IgD-negative memory B cell (primary cell): ENCODE data around the gene MAD1L1. TPM values are rescaled to one million over a fixed set of nuclear protein-coding genes. Genes with fewer than 3 reads are reported as not detected.

ENCODE experiments used
- H3K27ac Mint-ChIP-seq, 3 donors: one replicate each; pipeline ENCODE4 v1.8.0; 2020 to 2022; ENCODE audit warnings: mild to moderate bottlenecking in 3 of 3, mixed read lengths in 3 of 3, moderate library complexity in 1 of 3
- H3K27me3 Mint-ChIP-seq: one replicate; pipeline ENCODE4 v1.8.0; 2021; ENCODE audit warnings: mixed read lengths
- H3K36me3 Mint-ChIP-seq: one replicate; pipeline ENCODE4 v1.8.0; 2020; ENCODE audit warnings: mild to moderate bottlenecking, mixed read lengths
- H3K4me1 Mint-ChIP-seq, 3 donors: one replicate each; pipeline ENCODE4 v1.8.0; 2020 to 2022; ENCODE audit warnings: mixed read lengths in 3 of 3, mild to moderate bottlenecking in 1 of 3
- H3K4me3 Mint-ChIP-seq, 4 donors: one replicate each; pipeline ENCODE4 v1.8.0; 2020 to 2022; ENCODE audit warnings: mild to moderate bottlenecking in 4 of 4, mixed read lengths in 4 of 4, moderate library complexity in 3 of 4
- H3K9me3 Mint-ChIP-seq, 3 donors: one replicate each; pipeline ENCODE4 v1.8.0; 2020 to 2021; ENCODE audit warnings: mixed read lengths in 3 of 3, mild to moderate bottlenecking in 1 of 3
- polyA plus RNA-seq: library from polyadenylated mRNA; unstranded; fragments of 300-500 nt; fragmentation: Illumina TruSeq; gene quantifications from one replicate; pipeline ENCODE4 v1.2.3, GENCODE V29; 2021

Gene MAD1L1
- polyA plus RNA-seq, 1 donor from 2014 or later, result 133 TPM

DNA sequence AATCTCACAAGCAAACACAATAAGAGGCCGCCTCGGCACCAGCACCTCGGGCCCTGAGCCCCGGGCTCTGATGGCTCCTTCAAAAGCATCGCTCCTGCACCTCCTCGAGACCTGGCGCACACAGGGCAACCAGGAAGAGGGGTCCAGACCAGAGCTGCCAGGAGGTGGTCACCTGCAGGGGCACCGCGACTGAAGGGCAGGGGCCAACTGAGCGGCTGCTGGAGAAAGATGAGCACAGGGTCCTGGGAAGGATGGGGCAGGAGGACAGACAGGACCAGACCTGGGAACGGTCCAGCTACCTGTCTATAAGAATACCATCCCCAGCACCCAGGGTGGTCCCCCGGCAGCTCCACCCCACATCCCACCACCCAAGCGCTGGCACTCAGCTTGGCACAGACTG lies 20.8 kb downstream of the MAD1L1 start:
- Mint-ChIP-seq H3K27me3 (no peaks in the 10 kb centered on the region), H3K4me3 (no peak overlapping the region), H3K36me3 (peaks cover 10% of the 10 kb centered on the region), H3K9me3 (no peaks in the 10 kb centered on the region), H3K4me1 (peaks cover 0 to 6% (median 3%) of the 10 kb centered on the region in 3 donors), H3K27ac (no peak overlapping the region)

DNA sequence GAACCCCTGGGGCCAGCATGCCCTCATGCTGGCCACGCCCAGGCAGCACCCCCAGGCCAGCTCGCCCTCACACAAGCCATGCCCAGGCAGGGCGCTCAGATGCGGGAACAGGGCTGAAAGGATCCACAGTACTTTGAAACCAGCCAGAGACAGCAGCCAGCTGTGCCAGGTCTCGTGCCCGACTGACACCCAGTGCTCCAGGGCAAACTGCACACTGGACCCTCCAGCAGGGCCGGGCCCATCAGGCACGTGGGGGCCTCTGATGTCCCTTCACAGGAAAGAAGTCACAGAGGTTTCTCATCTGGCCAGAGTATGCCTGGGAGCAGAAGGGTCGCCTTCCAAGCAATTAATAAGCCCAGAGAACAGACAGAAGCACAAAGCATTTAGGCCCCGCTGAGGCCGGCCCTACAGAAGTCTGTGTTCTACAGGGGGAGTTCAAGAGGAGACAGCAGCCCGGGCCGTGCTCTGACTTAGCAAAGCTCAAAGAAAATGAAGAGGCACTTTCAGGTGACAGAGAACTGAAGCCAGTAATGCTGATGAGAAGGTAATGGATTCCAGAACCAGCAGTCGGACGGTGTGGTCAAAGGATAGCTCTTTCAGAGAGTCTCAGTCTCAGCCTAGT lies 21.4 kb downstream of the MAD1L1 start:
- peaks cover 10% of the 10 kb centered on the region for H3K36me3 Mint-ChIP-seq
- H3K27ac Mint-ChIP-seq, result no peak overlapping the region
- H3K27me3 Mint-ChIP-seq, result no peaks in the 10 kb centered on the region
- H3K9me3 Mint-ChIP-seq, result no peaks in the 10 kb centered on the region
- peaks cover 0 to 6% (median 3%) of the 10 kb centered on the region in 3 donors for H3K4me1 Mint-ChIP-seq
- H3K4me3 Mint-ChIP-seq, result no peak overlapping the region

DNA sequence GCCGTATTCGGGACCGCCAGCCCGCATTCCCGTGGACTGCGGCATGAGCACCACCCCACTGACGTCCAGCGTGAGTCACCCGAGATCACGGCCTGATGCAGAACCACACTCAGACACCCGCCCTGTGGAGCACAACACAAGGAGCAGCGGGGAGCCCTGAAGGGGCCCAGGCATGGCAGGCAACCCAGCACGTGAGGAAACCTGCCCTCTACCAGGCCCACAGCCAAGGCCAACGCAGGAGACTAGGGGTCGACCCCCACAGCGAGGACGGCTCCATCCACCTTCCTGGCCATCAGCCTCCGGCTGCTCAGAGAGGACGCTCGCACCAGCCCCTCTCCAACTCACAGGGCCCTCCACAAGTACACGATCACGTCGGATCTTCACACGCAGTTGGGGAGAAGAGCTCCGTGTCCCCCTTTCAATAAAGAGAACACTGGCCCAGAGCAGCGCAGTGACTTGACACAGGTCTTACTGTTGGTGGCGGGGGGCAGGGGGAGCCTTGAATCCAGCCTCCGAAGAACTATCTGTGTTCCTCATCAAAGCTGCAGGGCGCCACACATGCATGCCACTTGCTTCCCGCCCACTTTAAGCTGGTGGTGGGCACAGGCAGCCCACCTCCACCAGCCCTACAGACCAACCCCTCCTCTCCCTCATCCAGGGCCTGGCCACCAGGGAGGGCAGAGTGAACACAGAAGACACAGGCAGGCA lies 22.0 kb downstream of the MAD1L1 start:
- Mint-ChIP-seq H3K4me1 (peaks cover 0 to 7% (median 3%) of the 10 kb centered on the region in 3 donors), H3K9me3 (no peaks in the 10 kb centered on the region), H3K27me3 (no peaks in the 10 kb centered on the region), H3K27ac (peak overlapping the region in 2 of 3 donors; percentile 26 to 50), H3K36me3 (peaks cover 10% of the 10 kb centered on the region), H3K4me3 (peak overlapping the region in 1 of 4 donors; percentile 22)

DNA sequence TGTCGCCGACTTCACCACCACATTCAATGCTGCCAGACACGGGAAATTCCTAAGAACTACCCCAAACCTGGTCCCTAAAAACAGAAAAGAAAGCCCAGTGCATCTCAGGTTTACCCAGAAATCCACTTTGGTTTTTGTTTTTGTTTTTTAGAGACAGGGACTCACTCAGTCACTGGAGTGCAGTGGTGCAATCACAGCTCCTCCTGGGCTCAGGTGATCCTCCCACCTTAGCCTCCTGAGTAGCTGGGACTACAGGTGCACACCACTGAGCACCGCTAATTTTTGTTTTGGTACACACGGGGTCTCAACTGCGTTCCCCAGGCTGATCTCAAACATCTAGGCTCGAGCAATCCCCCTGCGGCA lies 22.8 kb downstream of the MAD1L1 start:
- Mint-ChIP-seq H3K36me3 (peaks cover 10% of the 10 kb centered on the region), H3K27me3 (no peaks in the 10 kb centered on the region), H3K9me3 (no peaks in the 10 kb centered on the region), H3K4me1 (peaks cover 0 to 10% (median 3%) of the 10 kb centered on the region in 3 donors), H3K4me3 (peak overlapping the region in 2 of 4 donors; percentile 5 to 55), H3K27ac (peak overlapping the region in 1 of 3 donors; percentile 50)

DNA sequence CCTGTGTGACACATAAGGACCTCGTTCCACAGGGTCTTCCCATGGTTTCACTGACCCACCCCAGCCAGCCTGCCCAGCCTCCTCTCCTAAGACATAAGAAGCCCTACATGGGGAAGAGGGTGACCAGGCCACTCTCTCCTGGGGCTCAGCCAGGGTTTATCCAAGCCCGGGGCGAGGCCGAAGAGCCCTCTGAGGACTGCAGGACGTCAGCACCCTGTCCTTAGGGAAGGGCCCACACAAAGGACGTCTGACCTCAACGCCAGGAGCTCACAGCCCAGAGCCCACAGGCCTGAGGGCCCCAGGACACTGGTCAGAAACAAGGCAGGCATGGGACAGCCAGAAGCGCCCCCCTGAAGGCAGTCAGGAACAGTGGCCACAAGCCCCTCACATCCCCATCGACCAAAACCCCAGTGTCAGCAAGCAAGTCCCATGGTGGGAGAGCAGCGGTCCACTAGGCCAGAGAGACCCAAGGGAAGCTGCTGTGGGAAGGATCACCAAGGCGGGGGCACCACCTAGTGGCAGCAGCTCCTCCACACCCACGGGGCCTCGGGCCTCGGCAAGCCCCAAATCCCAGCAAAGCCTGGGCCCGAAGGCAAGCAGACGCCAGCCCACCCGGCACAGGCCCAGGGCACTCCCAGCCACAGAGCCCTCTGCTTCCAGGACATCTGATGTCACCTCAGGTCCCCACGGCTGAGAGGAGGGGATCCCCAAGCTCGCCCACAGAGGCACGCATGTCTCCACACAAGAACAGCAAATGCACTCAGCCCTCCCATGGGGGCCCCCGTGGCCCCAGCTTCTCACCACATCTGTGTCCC lies 23.4 kb downstream of the MAD1L1 start:
- H3K4me1 Mint-ChIP-seq, result peaks cover under 1 to 10% (median 4%) of the 10 kb centered on the region in 3 donors
- H3K36me3 Mint-ChIP-seq, result peaks cover 10% of the 10 kb centered on the region
- peak overlapping the region in 2 of 3 donors; percentile 50 to 76 for H3K27ac Mint-ChIP-seq
- H3K27me3 Mint-ChIP-seq, result no peaks in the 10 kb centered on the region
- H3K4me3 Mint-ChIP-seq, result peak overlapping the region in 3 of 4 donors; percentile 5 to 75 (median 41)
- no peaks in the 10 kb centered on the region for H3K9me3 Mint-ChIP-seq

DNA sequence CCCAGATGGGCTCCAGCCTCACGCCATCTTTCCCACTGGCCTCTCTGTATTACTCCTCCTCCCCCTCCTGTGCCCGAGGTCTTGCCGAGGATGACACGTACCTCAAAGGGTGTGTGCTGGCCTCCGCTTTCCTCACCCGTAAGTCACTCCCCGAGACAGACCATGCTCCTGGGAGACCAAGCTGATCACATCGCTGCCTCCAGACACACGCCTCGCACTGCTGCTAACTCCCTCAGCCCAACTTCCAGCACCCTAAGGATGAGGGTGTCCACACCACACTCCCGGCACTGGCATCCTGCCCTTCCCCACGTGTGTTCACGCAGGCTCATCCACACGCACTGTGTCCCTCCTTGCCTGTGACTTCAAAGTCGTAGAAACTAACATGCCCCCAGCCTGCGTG lies 24.0 kb downstream of the MAD1L1 start:
- H3K27ac Mint-ChIP-seq, result no peak overlapping the region
- H3K9me3 Mint-ChIP-seq, result no peaks in the 10 kb centered on the region
- no peaks in the 10 kb centered on the region for H3K27me3 Mint-ChIP-seq
- H3K4me3 Mint-ChIP-seq, result peak overlapping the region in 1 of 4 donors; percentile 75
- H3K4me1 Mint-ChIP-seq, result peaks cover 7 to 17% (median 10%) of the 10 kb centered on the region in 3 donors
- H3K36me3 Mint-ChIP-seq, result peaks cover 8% of the 10 kb centered on the region

DNA sequence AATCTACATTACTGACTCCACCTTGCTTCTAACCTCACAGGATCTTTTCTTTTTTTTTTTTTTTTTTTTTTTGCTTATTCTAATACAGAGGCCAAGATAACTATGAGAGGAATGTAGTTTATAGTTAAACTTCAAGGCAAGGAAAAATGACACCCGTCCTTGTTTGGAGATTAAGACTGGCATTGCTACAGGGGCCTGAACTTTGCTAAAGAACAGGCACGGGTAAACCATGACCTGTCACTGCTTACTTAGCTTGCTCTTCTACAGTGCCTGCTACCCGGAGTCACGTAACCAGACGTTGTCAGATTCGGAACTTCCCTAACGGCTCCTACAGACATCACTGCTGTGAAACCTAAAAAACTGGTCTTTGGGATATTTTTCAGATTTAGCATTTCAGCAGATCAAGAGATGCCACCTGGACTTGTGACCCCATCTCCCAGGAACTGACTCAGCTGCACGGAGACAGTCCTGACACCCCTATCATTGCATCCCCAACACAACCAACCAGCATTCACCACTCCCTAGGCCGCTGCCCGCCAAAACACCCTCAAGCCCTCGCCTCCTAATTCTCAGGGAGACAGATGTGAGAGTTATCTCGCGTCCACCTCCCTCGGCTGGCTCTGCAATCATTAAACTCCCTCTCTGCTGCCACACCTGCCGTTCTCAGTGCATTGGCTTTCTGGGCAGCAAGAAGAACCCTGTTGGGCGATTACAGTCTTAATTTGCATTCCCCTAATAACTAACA lies 27.5 kb downstream of the MAD1L1 start:
- Mint-ChIP-seq H3K27me3 (no peaks in the 10 kb centered on the region), H3K27ac (peak overlapping the region in 1 of 3 donors; percentile 18), H3K36me3 (peaks cover 3% of the 10 kb centered on the region), H3K9me3 (no peaks in the 10 kb centered on the region), H3K4me1 (peaks cover 13 to 19% (median 18%) of the 10 kb centered on the region in 3 donors), H3K4me3 (no peak overlapping the region)

DNA sequence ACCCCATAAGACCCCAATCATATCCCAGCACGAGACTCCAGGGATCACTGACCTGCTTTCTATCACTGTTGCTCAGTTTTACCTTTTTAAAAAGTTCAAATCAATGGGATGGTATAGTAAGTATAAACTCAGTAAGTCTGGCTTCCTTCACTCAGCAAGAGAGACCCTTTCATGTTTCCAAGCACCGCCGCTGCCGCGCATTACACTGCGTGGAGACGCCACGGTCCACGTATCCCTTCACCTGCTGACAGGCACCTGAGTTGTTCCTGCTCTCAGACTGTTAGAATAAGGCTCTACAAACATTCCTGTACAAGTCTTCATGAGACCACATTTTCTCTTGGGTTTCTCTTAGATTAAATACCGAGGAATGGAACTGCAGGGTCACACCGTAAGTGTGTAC lies 28.3 kb downstream of the MAD1L1 start:
- Mint-ChIP-seq H3K27ac (peak overlapping the region in 1 of 3 donors; percentile 48), H3K4me1 (peaks cover 13 to 18% (median 14%) of the 10 kb centered on the region in 3 donors), H3K4me3 (peak overlapping the region in 1 of 4 donors; percentile 60), H3K36me3 (peaks cover 3% of the 10 kb centered on the region), H3K27me3 (no peaks in the 10 kb centered on the region), H3K9me3 (no peaks in the 10 kb centered on the region)

DNA sequence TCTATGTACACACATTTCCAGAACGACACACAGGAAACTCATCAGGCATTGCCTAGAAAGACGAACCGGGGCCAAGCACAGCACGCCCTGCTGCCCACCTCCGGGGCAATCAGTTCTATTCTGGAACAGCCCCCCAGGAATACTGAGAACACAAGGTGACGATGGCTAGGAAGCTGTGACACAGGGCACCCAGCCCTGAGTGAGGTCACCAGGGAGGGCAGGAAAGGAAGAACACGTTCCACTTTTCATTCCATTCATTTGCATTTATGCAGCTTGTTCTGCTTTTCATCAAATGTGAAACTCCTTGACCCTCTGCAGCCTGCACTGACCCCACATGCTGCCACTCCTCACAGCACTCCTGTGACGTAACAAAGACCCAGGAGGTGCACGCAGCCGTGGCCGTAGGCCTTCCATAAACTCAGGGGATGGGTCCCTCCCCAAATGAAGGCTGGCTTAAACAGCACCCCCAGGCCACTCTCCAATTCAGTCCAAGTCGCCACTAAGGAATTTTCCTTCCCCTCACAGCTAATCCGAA lies 28.9 kb downstream of the MAD1L1 start:
- H3K27ac Mint-ChIP-seq, result peak overlapping the region in 2 of 3 donors; percentile 48 to 67

DNA sequence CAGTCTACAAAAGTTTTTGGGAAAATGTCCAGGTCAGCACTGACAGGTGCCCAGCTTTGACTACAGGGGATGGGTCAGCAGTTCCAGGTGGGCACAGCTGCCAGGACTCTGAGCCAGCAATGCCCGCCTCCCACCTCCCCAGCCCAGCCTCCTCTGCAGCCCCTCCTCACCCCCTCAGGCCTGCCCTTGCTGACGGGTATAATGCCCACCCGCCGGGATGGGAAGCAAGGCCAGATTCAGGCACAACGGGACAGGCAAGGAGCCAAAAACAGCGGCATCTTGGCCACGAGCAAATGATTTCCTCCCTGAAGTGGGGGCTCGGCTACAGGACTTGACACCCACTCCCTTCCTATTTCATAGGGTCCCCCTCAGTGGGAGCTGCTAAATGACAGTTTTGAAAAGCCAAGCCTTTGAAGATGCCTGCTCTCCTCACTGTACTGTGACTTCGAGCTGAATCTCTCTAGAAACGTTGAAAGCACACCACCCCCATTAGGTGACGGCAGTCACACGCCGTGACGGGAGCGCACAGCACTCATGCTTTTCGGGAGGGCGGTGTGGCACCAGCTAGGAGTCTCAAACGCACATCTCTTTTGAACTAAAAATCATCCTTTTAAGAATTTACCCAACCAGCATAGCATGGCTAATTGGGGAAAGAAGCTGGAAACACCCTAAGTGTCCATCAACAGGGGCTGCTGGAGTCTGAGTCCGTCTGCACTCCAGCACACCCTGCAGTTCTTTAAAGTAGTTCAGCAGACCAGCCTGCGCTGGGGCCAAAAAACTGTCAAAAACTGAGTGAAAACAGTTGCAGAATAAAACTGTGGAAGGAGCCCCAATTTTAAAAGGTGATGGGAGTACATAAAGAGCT lies 29.6 kb downstream of the MAD1L1 start:
- Mint-ChIP-seq H3K27me3 (no peaks in the 10 kb centered on the region), H3K36me3 (no peaks in the 10 kb centered on the region), H3K4me3 (peak overlapping the region in 1 of 4 donors; percentile 60), H3K9me3 (no peaks in the 10 kb centered on the region), H3K27ac (no peak overlapping the region), H3K4me1 (peaks cover 13 to 18% (median 14%) of the 10 kb centered on the region in 3 donors)

More for the DNA sequence above, 28.9 kb downstream of the MAD1L1 start:
- Mint-ChIP-seq H3K4me1 (peaks cover 13 to 18% (median 14%) of the 10 kb centered on the region in 3 donors), H3K4me3 (peak overlapping the region in 1 of 4 donors; percentile 60), H3K36me3 (peaks cover 2% of the 10 kb centered on the region), H3K27me3 (no peaks in the 10 kb centered on the region), H3K9me3 (no peaks in the 10 kb centered on the region)

DNA sequence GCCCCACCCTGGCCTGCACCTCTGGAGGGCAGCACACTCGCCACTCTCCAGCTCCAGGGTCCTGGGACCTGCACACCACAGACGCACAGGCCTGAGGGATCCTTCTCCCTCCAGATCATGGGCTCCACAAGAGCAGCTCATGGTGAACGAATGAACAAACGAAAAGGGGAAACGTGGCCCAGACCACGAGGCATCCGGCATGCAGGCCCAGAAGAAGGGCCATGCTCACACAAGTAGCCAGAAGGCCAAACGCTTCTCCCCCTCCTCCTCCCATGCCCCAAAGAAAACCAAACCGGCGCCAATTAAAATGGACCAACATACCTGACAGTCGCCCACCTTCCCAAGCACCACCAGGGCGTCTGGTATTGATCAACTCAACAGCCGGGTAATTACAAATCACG lies 30.4 kb downstream of the MAD1L1 start:
- Mint-ChIP-seq H3K9me3 (no peaks in the 10 kb centered on the region), H3K27ac (no peak overlapping the region), H3K27me3 (no peaks in the 10 kb centered on the region), H3K4me1 (peaks cover 13 to 18% (median 14%) of the 10 kb centered on the region in 3 donors), H3K4me3 (no peak overlapping the region), H3K36me3 (no peaks in the 10 kb centered on the region)

DNA sequence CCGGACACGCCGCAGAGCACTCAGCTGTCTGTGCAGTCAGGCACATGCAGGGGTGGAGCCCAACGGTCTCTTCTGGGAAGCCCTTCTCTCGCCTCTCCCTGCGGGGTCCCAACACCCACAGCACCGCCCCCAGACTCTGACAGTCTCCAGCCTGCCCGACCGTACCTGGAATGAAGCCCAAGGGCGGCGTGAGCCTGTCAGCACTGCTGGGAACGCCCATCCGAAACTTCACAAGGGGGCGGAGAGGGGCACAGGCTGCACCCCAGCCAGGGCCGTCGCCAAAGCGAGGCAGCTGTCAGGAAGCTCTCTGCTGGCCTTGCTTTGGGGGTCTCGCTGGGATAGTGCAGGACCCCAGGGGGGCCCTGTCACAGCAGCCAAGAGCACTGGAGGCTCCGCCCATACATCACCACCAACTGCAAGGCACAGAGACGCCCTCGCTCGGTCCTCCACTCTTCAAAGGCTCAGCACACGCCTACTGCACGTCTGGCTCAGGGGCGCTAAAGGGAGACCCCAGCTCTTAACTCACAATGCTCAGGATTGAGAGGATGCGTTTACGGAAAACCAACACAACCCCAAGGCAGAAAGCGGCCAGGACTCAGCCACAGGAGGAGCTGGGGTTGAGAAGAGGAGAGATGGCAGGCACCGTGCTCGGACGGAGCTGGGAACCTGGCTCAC lies 30.9 kb downstream of the MAD1L1 start:
- no peaks in the 10 kb centered on the region for H3K27me3 Mint-ChIP-seq
- H3K9me3 Mint-ChIP-seq, result no peaks in the 10 kb centered on the region
- no peak overlapping the region for H3K4me3 Mint-ChIP-seq
- peaks cover 3% of the 10 kb centered on the region for H3K36me3 Mint-ChIP-seq
- H3K27ac Mint-ChIP-seq, result no peak overlapping the region
- H3K4me1 Mint-ChIP-seq, result peaks cover 13 to 18% (median 14%) of the 10 kb centered on the region in 3 donors

DNA sequence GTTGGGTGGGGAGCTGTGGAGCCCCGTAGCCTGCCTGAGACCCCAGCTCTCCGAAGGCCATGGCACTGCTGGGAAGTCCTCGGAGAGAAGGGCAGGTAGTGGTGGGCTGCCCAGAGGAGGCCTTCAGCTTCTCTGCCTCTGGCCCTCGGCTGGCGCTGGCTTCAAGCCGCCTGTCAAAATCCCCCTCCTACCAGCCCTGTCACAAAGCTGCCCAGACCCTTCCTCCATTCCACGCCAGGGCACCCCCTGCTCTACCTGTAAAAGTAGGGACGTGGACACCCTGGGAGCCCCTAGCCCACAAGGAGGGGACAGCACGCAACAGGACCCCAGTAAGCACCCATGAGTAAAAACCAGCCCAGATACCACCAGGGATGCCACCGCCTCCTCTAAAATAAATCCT lies 31.6 kb downstream of the MAD1L1 start:
- Mint-ChIP-seq H3K36me3 (peaks cover 3% of the 10 kb centered on the region), H3K27ac (no peak overlapping the region), H3K4me3 (no peak overlapping the region), H3K27me3 (no peaks in the 10 kb centered on the region), H3K9me3 (no peaks in the 10 kb centered on the region), H3K4me1 (peaks cover 13 to 18% (median 14%) of the 10 kb centered on the region in 3 donors)
